SK-N-SH treated with all-trans-retinoic acid at 6 μM for 48 hours (cell line): ENCODE measurements around the gene FAM98A.

Experiments
- ATAC-seq: fragments of 200-7000 bp; cut with Tn5 transposase; 3 replicates; pipeline ENCODE4 v1.9.1; 2020; ENCODE audit warnings: mild to moderate bottlenecking, moderate library complexity
- ARNTL ChIP-seq: fragments of 450-650 bp; formaldehyde crosslinking; IDR thresholded peaks from 2 replicates; pipeline ENCODE4 v1.5.0; 2020; ENCODE audit warnings: low read depth, mild to moderate bottlenecking, moderate library complexity, borderline replicate concordance
- BACH2 ChIP-seq: fragments of 250-450 bp; sonication (Bioruptor Pico); IDR thresholded peaks from 2 replicates; pipeline ENCODE4 v1.9.0; 2021; ENCODE audit warnings: mild to moderate bottlenecking, borderline replicate concordance
- CSDC2 ChIP-seq: fragments of 250-450 bp; sonication (Bioruptor Pico); IDR thresholded peaks from 2 replicates; pipeline ENCODE4 v1.5.0; 2020; ENCODE audit warnings: mild to moderate bottlenecking, moderate library complexity
- CSRNP3 ChIP-seq: fragments of 250-450 bp; sonication (Bioruptor Pico); IDR thresholded peaks from 2 replicates; pipeline ENCODE4 v1.5.1; 2021; ENCODE audit warnings: mild to moderate bottlenecking, moderate library complexity
- ESRRG ChIP-seq: fragments of 250-450 bp; sonication (Bioruptor Pico); IDR thresholded peaks from 2 replicates; pipeline ENCODE4 v1.6.1; 2021; ENCODE audit warnings: mild to moderate bottlenecking
- GLIS3 ChIP-seq: fragments of 250-450 bp; sonication (Bioruptor Pico); IDR thresholded peaks from 2 replicates; pipeline ENCODE4 v1.5.0; 2020; ENCODE audit warnings: mild to moderate bottlenecking, moderate library complexity
- ISL1 ChIP-seq: fragments of 250-450 bp; sonication (Bioruptor Pico); IDR thresholded peaks from 2 replicates; pipeline ENCODE4 v2.1.2; 2022; ENCODE audit warnings: mild to moderate bottlenecking, moderate library complexity
- OSR1 ChIP-seq: fragments of 250-450 bp; sonication (Bioruptor Pico); IDR thresholded peaks from 2 replicates; pipeline ENCODE4 v1.8.0; 2022; ENCODE audit warnings: moderate library complexity, mild to moderate bottlenecking, inconsistent platforms
- PATZ1 ChIP-seq: fragments of 250-450 bp; sonication (Bioruptor Pico); IDR thresholded peaks from 2 replicates; pipeline ENCODE4 v1.8.0; 2020; ENCODE audit warnings: mild to moderate bottlenecking, moderate library complexity, borderline replicate concordance
- POU6F1 ChIP-seq: fragments of 250-450 bp; sonication (Bioruptor Pico); IDR thresholded peaks from 2 replicates; pipeline ENCODE4 v1.8.0; 2021; ENCODE audit warnings: low read depth, mild to moderate bottlenecking, moderate library complexity, borderline replicate concordance
- PPARA ChIP-seq: fragments of 250-450 bp; sonication (Bioruptor Pico); IDR thresholded peaks from 2 replicates; pipeline ENCODE4 v1.5.0; 2020; ENCODE audit warnings: mild to moderate bottlenecking, borderline replicate concordance
- RARB ChIP-seq: fragments of 250-450 bp; sonication (Bioruptor Pico); IDR thresholded peaks from 2 replicates; pipeline ENCODE4 v1.8.0; 2021; ENCODE audit warnings: mild to moderate bottlenecking, moderate library complexity
- TCF4 ChIP-seq: fragments of 250-450 bp; sonication (Bioruptor Pico); IDR thresholded peaks from 2 replicates; pipeline ENCODE4 v1.8.0; 2021; ENCODE audit warnings: mild to moderate bottlenecking, moderate library complexity, borderline replicate concordance
- TOX ChIP-seq: fragments of 250-450 bp; sonication (Bioruptor Pico); IDR thresholded peaks from 2 replicates; pipeline ENCODE4 v1.8.0; 2021; ENCODE audit warnings: mild to moderate bottlenecking, moderate library complexity, borderline replicate concordance
- TSHZ2 ChIP-seq: fragments of 250-450 bp; sonication (Bioruptor Pico); IDR thresholded peaks from 2 replicates; pipeline ENCODE4 v1.5.0; 2020; ENCODE audit warnings: mild to moderate bottlenecking, moderate library complexity
- ZC3H10 ChIP-seq: fragments of 250-450 bp; sonication (Bioruptor Pico); IDR thresholded peaks from 2 replicates; pipeline ENCODE4 v1.5.1; 2021; ENCODE audit warnings: mild to moderate bottlenecking, moderate library complexity
- ZFP3 ChIP-seq: fragments of 250-450 bp; sonication (Bioruptor Pico); IDR thresholded peaks from 2 replicates; pipeline ENCODE4 v1.5.0; 2020; ENCODE audit warnings: mild to moderate bottlenecking, moderate library complexity
- ZFP30 ChIP-seq: fragments of 450-650 bp; formaldehyde crosslinking; IDR thresholded peaks from 2 replicates; pipeline ENCODE4 v1.5.0; 2022; ENCODE audit warnings: mild to moderate bottlenecking, moderate library complexity
- ZNF8 ChIP-seq: fragments of 450-650 bp; formaldehyde crosslinking; IDR thresholded peaks from 2 replicates; pipeline ENCODE4 v1.5.0; 2020; ENCODE audit warnings: mild to moderate bottlenecking, moderate library complexity

Gene FAM98A

GRCh38 chr2:33560017-33560416 is 39.1 kb downstream of the FAM98A start (continued):
- TF ChIP-seq GLIS3 (CRISPR knock-in tag) (no peak), POU6F1 (CRISPR knock-in tag) (no peak), CSRNP3 (CRISPR knock-in tag) (no peak), TCF4 (no peak), BACH2 (CRISPR knock-in tag) (no peak), ZNF8 (CRISPR knock-in tag) (no peak), ZC3H10 (CRISPR knock-in tag) (no peak)

GRCh38 chr2:33559328-33559727 is 39.8 kb downstream of the FAM98A start:
- no peak for ATAC-seq

GRCh38 chr2:33555681-33556080 is 43.4 kb downstream of the FAM98A start:
- ATAC-seq = no peak

More at GRCh38 chr2:33559328-33559727, 39.8 kb downstream of the FAM98A start:
- no peak for TF ChIP-seq ESRRG
- TF ChIP-seq TOX (CRISPR knock-in tag) = no peak
- TF ChIP-seq ZC3H10 (CRISPR knock-in tag) = no peak
- TF ChIP-seq GLIS3 (CRISPR knock-in tag) = no peak
- TF ChIP-seq TSHZ2 (CRISPR knock-in tag) = no peak
- TF ChIP-seq ZFP30 (CRISPR knock-in tag) = no peak
- no peak for TF ChIP-seq CSDC2
- no peak for TF ChIP-seq ZNF8 (CRISPR knock-in tag)
- no peak for TF ChIP-seq ISL1 (CRISPR knock-in tag)
- no peak for TF ChIP-seq POU6F1 (CRISPR knock-in tag)
- TF ChIP-seq TCF4 = no peak
- TF ChIP-seq, all 23 proteins: peak for 0

More at GRCh38 chr2:33555681-33556080, 43.4 kb downstream of the FAM98A start:
- TF ChIP-seq OSR1 (no peak), ZFP30 (CRISPR knock-in tag) (no peak), TOX (CRISPR knock-in tag) (no peak), PPARA (CRISPR knock-in tag) (no peak), ESRRG (no peak), PATZ1 (CRISPR knock-in tag) (no peak), RARB (no peak), ZFP3 (CRISPR knock-in tag) (no peak), ARNTL (CRISPR knock-in tag) (no peak), GLIS3 (CRISPR knock-in tag) (no peak), ISL1 (CRISPR knock-in tag) (no peak)
